Measurements from ENCODE around the gene GPR39. TPM values are rescaled to one million over a fixed set of nuclear protein-coding genes. Genes with fewer than 3 reads are reported as not detected.

GPR39 gene
- total RNA-seq, 1 experiment from 2014 or later = 9.0 TPM

DNA sequence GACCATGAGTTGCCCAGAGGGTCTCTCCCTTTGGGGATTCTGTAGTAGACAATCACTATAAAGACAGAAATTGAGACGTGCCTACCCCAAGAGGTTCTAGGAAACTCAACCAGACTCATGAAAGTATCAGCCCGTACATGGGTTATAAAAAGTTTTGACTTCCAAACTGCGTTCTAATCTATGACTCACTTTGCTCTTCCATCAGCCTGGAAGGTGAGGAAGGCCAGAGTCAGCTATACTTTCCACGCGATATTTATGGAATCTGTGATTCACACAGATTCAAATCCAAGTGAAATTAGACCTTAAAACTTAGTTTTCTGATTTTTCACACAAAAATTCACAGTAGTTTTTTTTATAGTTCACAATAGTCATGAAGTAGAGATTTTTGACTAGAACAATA, 261.1 kb downstream of the GPR39 start:
- no peak overlapping the region for H3K4me3 ChIP-seq (ENCODE audit: low read depth in 2 of 2, low read length in 2 of 2)
- ChIA-PET POLR2A (no interaction called here), CTCF (no interaction called here)
- TF ChIP-seq, protein P1, sequence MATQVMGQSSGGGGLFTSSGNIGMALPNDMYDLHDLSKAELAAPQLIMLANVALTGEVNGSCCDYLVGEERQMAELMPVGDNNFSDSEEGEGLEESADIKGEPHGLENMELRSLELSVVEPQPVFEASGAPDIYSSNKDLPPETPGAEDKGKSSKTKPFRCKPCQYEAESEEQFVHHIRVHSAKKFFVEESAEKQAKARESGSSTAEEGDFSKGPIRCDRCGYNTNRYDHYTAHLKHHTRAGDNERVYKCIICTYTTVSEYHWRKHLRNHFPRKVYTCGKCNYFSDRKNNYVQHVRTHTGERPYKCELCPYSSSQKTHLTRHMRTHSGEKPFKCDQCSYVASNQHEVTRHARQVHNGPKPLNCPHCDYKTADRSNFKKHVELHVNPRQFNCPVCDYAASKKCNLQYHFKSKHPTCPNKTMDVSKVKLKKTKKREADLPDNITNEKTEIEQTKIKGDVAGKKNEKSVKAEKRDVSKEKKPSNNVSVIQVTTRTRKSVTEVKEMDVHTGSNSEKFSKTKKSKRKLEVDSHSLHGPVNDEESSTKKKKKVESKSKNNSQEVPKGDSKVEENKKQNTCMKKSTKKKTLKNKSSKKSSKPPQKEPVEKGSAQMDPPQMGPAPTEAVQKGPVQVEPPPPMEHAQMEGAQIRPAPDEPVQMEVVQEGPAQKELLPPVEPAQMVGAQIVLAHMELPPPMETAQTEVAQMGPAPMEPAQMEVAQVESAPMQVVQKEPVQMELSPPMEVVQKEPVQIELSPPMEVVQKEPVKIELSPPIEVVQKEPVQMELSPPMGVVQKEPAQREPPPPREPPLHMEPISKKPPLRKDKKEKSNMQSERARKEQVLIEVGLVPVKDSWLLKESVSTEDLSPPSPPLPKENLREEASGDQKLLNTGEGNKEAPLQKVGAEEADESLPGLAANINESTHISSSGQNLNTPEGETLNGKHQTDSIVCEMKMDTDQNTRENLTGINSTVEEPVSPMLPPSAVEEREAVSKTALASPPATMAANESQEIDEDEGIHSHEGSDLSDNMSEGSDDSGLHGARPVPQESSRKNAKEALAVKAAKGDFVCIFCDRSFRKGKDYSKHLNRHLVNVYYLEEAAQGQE (IDR thresholded peaks at IDR 0.05; ENCODE audit: insufficient read depth in 1 of 2, low read depth in 2 of 2, low read length in 1 of 2) = no peak
- no peak for TF ChIP-seq POLR2AphosphoS5 (IDR thresholded peaks at IDR 0.05; ENCODE audit: low read depth, low read length)
- no peak for TF ChIP-seq TCF7L2 (IDR thresholded peaks at IDR 0.05; ENCODE audit: low read depth, low read length)
- TF ChIP-seq, protein P2, sequence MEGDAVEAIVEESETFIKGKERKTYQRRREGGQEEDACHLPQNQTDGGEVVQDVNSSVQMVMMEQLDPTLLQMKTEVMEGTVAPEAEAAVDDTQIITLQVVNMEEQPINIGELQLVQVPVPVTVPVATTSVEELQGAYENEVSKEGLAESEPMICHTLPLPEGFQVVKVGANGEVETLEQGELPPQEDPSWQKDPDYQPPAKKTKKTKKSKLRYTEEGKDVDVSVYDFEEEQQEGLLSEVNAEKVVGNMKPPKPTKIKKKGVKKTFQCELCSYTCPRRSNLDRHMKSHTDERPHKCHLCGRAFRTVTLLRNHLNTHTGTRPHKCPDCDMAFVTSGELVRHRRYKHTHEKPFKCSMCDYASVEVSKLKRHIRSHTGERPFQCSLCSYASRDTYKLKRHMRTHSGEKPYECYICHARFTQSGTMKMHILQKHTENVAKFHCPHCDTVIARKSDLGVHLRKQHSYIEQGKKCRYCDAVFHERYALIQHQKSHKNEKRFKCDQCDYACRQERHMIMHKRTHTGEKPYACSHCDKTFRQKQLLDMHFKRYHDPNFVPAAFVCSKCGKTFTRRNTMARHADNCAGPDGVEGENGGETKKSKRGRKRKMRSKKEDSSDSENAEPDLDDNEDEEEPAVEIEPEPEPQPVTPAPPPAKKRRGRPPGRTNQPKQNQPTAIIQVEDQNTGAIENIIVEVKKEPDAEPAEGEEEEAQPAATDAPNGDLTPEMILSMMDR (IDR thresholded peaks at IDR 0.05) = no peak
- TF ChIP-seq SIN3A (IDR thresholded peaks at IDR 0.05; ENCODE audit: borderline replicate concordance, insufficient read depth, low read depth, low read length) = no peak
- no peaks in the 10 kb centered on the region for H3K4me1 ChIP-seq (ENCODE audit: control insufficient read depth, insufficient read depth, low read length)
- in situ Hi-C loops (cut with HindIII; ENCODE audit: low pct_unique_long_range_greater_than_20kb, low sequenced_read_pairs) = no loop called here
- peaks cover 49% of the 10 kb centered on the region for H3K27me3 ChIP-seq (ENCODE audit: control insufficient read depth, insufficient read depth, low read length)
- ATAC-seq (no peak), DNase-seq (ENCODE audit: low read depth, low spot score) (no peak)
- H3K27ac ChIP-seq (ENCODE audit: low read length) = no peak overlapping the region
- no peaks in the 10 kb centered on the region for H3K9me3 ChIP-seq (ENCODE audit: control insufficient read depth, insufficient read depth, low read depth, low read length)
- BruUV-seq (replicated peaks) = no TSS peak
- intact Hi-C loops (cut with micrococcal nuclease; ENCODE audit: unreplicated experiment) = no loop called here
- no peaks in the 10 kb centered on the region for H3K36me3 ChIP-seq (ENCODE audit: control insufficient read depth, insufficient read depth, low read length)

DNA sequence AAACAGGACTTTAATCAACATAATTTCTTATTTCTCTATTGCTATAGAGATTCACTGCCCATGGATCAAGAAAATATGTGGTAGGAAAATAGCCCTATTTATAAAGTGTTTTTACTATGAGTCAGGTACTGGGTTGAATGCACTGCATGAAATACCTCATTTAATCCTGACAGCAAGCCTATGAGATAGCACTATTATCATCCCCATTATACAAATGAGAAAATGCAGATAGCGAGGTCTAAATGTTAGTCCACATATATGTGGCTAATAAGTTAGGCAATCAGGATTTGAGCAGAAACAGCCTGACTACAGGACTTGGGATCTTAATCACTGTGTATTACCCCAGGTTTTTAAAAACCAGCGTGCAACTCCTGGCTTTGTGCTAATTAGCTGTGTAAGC, 261.9 kb downstream of the GPR39 start:
- ATAC-seq = no peak
- no TSS peak for BruUV-seq (replicated peaks)
- CTCF ChIA-PET = no interaction called here
- H3K4me1 ChIP-seq (ENCODE audit: control insufficient read depth, insufficient read depth, low read length) = no peaks in the 10 kb centered on the region
- no peaks in the 10 kb centered on the region for H3K36me3 ChIP-seq (ENCODE audit: control insufficient read depth, insufficient read depth, low read length)
- peaks cover 41% of the 10 kb centered on the region for H3K27me3 ChIP-seq (ENCODE audit: control insufficient read depth, insufficient read depth, low read length)
- in situ Hi-C loops (cut with HindIII; ENCODE audit: low pct_unique_long_range_greater_than_20kb, low sequenced_read_pairs) (no loop called here), intact Hi-C loops (cut with micrococcal nuclease; ENCODE audit: unreplicated experiment) (no loop called here)
- H3K4me3 ChIP-seq (ENCODE audit: low read depth in 2 of 2, low read length in 2 of 2) = no peak overlapping the region
- H3K27ac ChIP-seq (ENCODE audit: low read length) = no peak overlapping the region
- TF ChIP-seq, protein P1 (IDR thresholded peaks at IDR 0.05; ENCODE audit: insufficient read depth in 1 of 2, low read depth in 2 of 2, low read length in 1 of 2) = no peak
- no peak for TF ChIP-seq POLR2AphosphoS5 (IDR thresholded peaks at IDR 0.05; ENCODE audit: low read depth, low read length)
- TF ChIP-seq TCF7L2 (IDR thresholded peaks at IDR 0.05; ENCODE audit: low read depth, low read length) = no peak
- TF ChIP-seq, protein P2 (IDR thresholded peaks at IDR 0.05) = no peak
- no peak for TF ChIP-seq SIN3A (IDR thresholded peaks at IDR 0.05; ENCODE audit: borderline replicate concordance, insufficient read depth, low read depth, low read length)
- no peak for DNase-seq (ENCODE audit: low read depth, low spot score)
- POLR2A ChIA-PET = no interaction called here
- H3K9me3 ChIP-seq (ENCODE audit: control insufficient read depth, insufficient read depth, low read depth, low read length) = no peaks in the 10 kb centered on the region

All from Panc1 (cell line).